ENCODE measurements around the gene CSRP1. TPM values are rescaled to one million over a fixed set of nuclear protein-coding genes. Genes with fewer than 3 reads are reported as not detected.

CSRP1 gene
- total and polyA plus RNA-seq, 2 of the 13 experiments (the other 11 are each of a cell fraction or from before 2014, with no cell fraction given): 17.7 to 68.9 TPM

GRCh38 chr1:201468844-201469644, 37.9 kb downstream of the CSRP1 start, which contains the start of gene PHLDA3 (continued):
- TF ChIP-seq ARID5B (CRISPR knock-in tag; IDR thresholded peaks at IDR 0.05): peak; percentile 26; the same call in 1 of the 2 replicates
- TF ChIP-seq POLR2G (IDR thresholded peaks at IDR 0.05; ENCODE audit: low read depth, low read length): peak; percentile 89
- peak; percentile 36; the same call in 1 of the 2 replicates for TF ChIP-seq ZBTB7A (CRISPR knock-in tag; IDR thresholded peaks at IDR 0.05)
- 0 out of 2 replicates have a peak, but pooled peaks have one; percentile 31 for TF ChIP-seq JUND (CRISPR knock-in tag; IDR thresholded peaks at IDR 0.05)
- TF ChIP-seq KLF6 (CRISPR knock-in tag; IDR thresholded peaks at IDR 0.05): peak; percentile 64
- TF ChIP-seq SRY (CRISPR knock-in tag; IDR thresholded peaks at IDR 0.05): peak; percentile 90; the same call in 1 of the 2 replicates
- TF ChIP-seq ZSCAN31 (CRISPR knock-in tag; IDR thresholded peaks at IDR 0.05; ENCODE audit: low read depth): peak; percentile 77; the same call in 1 of the 2 replicates
- TF ChIP-seq KLF15 (CRISPR knock-in tag; IDR thresholded peaks at IDR 0.05; ENCODE audit: borderline replicate concordance): 0 out of 2 replicates have a peak, but pooled peaks have one; percentile 20
- peak; percentile 37; the same call in 1 of the 2 replicates for TF ChIP-seq RXRB (CRISPR knock-in tag; IDR thresholded peaks at IDR 0.05; ENCODE audit: borderline replicate concordance)
- TF ChIP-seq ZFP37 (CRISPR knock-in tag; IDR thresholded peaks at IDR 0.05; ENCODE audit: borderline replicate concordance): no peak
- peak; percentile 51; the same call in 1 of the 2 replicates for TF ChIP-seq ZBED4 (CRISPR knock-in tag; IDR thresholded peaks at IDR 0.05; ENCODE audit: borderline replicate concordance)
- TF ChIP-seq ZNF777 (CRISPR knock-in tag; IDR thresholded peaks at IDR 0.05): peak; percentile 62; the same call in 1 of the 2 replicates
- 0 out of 2 replicates have a peak, but pooled peaks have one; percentile 25 for TF ChIP-seq E2F5 (CRISPR knock-in tag; conservative IDR thresholded peaks at IDR 0.05)
- TF ChIP-seq ZFP90 (CRISPR knock-in tag; IDR thresholded peaks at IDR 0.05; ENCODE audit: borderline replicate concordance): no peak; the same call in 1 of the 2 replicates
- TF ChIP-seq KMT2B (CRISPR knock-in tag; IDR thresholded peaks at IDR 0.05): 0 out of 2 replicates have a peak, but pooled peaks have one; percentile 27
- TF ChIP-seq MXI1 (IDR thresholded peaks at IDR 0.05; ENCODE audit: borderline replicate concordance, low read depth, low read length): no peak
- peak; percentile 75; the same call in 1 of the 2 replicates for TF ChIP-seq MXD4 (CRISPR knock-in tag; IDR thresholded peaks at IDR 0.05)
- 0 out of 2 replicates have a peak, but pooled peaks have one; percentile 12 for TF ChIP-seq NRL (CRISPR knock-in tag; IDR thresholded peaks at IDR 0.05; ENCODE audit: borderline replicate concordance)
